ENCODE measurements around the gene LSR.

GRCh38 chr19:35309481-35310279 lies 60.9 kb downstream of the LSR start:
- TF ChIP-seq CTCF (IDR thresholded peaks at IDR 0.05) (no peak), POLR2A (IDR thresholded peaks at IDR 0.05) (no peak)
